Activated naive CD4-positive, alpha-beta T cell treated with anti-CD3 and anti-CD28 coated beads, Interleukin-2, amount 50 U/mL, for 72 hours (primary cell): ENCODE measurements around the gene CAP1. TPM values are rescaled to one million over a fixed set of nuclear protein-coding genes. Genes with fewer than 3 reads are reported as not detected.
A peak's percentile ranks its signal among the peaks of the same experiment; 100 is the strongest.
"Not testable (repeated sequence)": the region's sequence is repeated elsewhere in the genome, so short reads cannot be mapped to it uniquely, and the experiment has no call there.

Experiments used
- ATAC-seq, 2 donors: fragments of 150-1000 bp; cut with Tn5 transposase; 2 replicates each; pipeline ENCODE4 v1.10.0; 2021; ENCODE audit warnings: mild to moderate bottlenecking in 2 of 2, moderate library complexity in 2 of 2
- DNase-seq, 2 donors: peaks; one replicate each; pipeline ENCODE4 v3.0.0; 2021 to 2022; ENCODE audit warnings: low spot score in 2 of 2
- H3K27ac Mint-ChIP-seq, 2 donors: one replicate each; pipeline ENCODE4 v1.8.0; 2022; ENCODE audit warnings: mild to moderate bottlenecking in 2 of 2, mixed read lengths in 2 of 2
- H3K36me3 Mint-ChIP-seq, 2 donors: one replicate each; pipeline ENCODE4 v1.8.0; 2022; ENCODE audit warnings: mixed read lengths in 2 of 2
- H3K9me3 Mint-ChIP-seq, 2 donors: one replicate each; pipeline ENCODE4 v1.8.0; 2022; ENCODE audit warnings: mixed read lengths in 2 of 2
- total RNA-seq, 2 donors: library from RNA; stranded (reverse); gene quantifications; one replicate each; pipeline ENCODE4 v1.2.3, GENCODE V29; 2022

CAP1 gene
- total RNA-seq, 2 donors from 2014 or later, result 578 to 634 TPM

- no peak for DNase-seq
- Mint-ChIP-seq H3K36me3 (peaks cover 57 to 63% of the 10 kb centered on the region in 2 donors), H3K27ac (peak overlapping the region; percentile 83 to 89), H3K9me3 (no peaks in the 10 kb centered on the region)
- no peak for ATAC-seq
These were observed 27.3 kb downstream of the CAP1 start for GRCh38 chr1:40067851-40068250.

- Mint-ChIP-seq H3K27ac (peak overlapping the region; percentile 41 to 85), H3K9me3 (no peaks in the 10 kb centered on the region), H3K36me3 (peaks cover 21 to 30% of the 10 kb centered on the region in 2 donors)
- DNase-seq (no peak), ATAC-seq (no peak)
These were observed 31.6 kb downstream of the CAP1 start for GRCh38 chr1:40072142-40072541.

GRCh38 chr1:40073062-40073461, 32.5 kb downstream of the CAP1 start:
- ATAC-seq (no peak), DNase-seq (no peak)
- Mint-ChIP-seq H3K27ac (peak overlapping the region in 1 of 2 donors; percentile 41), H3K9me3 (no peaks in the 10 kb centered on the region), H3K36me3 (peaks cover 15 to 23% of the 10 kb centered on the region in 2 donors)

- no peak for DNase-seq
- peak overlapping the region in 1 of 2 donors; percentile 60 for H3K27ac Mint-ChIP-seq
- peaks cover 11 to 23% of the 10 kb centered on the region in 2 donors for H3K36me3 Mint-ChIP-seq
- H3K9me3 Mint-ChIP-seq, result no peaks in the 10 kb centered on the region
- no peak for ATAC-seq
These were observed 34.7 kb downstream of the CAP1 start for GRCh38 chr1:40075266-40075665.

- H3K27ac Mint-ChIP-seq, result peak overlapping the region in 1 of 2 donors; percentile 65
- no peaks in the 10 kb centered on the region for H3K9me3 Mint-ChIP-seq
- H3K36me3 Mint-ChIP-seq, result peaks cover 0 to 17% of the 10 kb centered on the region in 2 donors
These were observed 36.4 kb downstream of the CAP1 start for GRCh38 chr1:40076895-40077312.

GRCh38 chr1:40078512-40079333, 38.2 kb downstream of the CAP1 start:
- DNase-seq, result peak in 1 of 2 donors; percentile 66
- H3K36me3 Mint-ChIP-seq, result peaks cover 0 to 5% of the 10 kb centered on the region in 2 donors

More at GRCh38 chr1:40076895-40077312, 36.4 kb downstream of the CAP1 start:
- DNase-seq (no peak), ATAC-seq (no peak)

GRCh38 chr1:40079774-40080400, 39.4 kb downstream of the CAP1 start:
- Mint-ChIP-seq H3K36me3 (peaks cover 0 to 3% of the 10 kb centered on the region in 2 donors), H3K9me3 (no peaks in the 10 kb centered on the region), H3K27ac (peak overlapping the region; percentile 51 to 91)
- DNase-seq (no peak), ATAC-seq (peak in 1 of 2 donors; percentile 29)

More at GRCh38 chr1:40078512-40079333, 38.2 kb downstream of the CAP1 start:
- ATAC-seq, result peak; percentile 71 to 78
- H3K27ac Mint-ChIP-seq, result peak overlapping the region in 1 of 2 donors; percentile 31
- H3K9me3 Mint-ChIP-seq, result no peaks in the 10 kb centered on the region

- no peak for ATAC-seq
- Mint-ChIP-seq H3K27ac (no peak overlapping the region), H3K36me3 (peaks cover 0 to 6% of the 10 kb centered on the region in 2 donors), H3K9me3 (no peaks in the 10 kb centered on the region)
- DNase-seq, result no peak
These were observed 41.3 kb downstream of the CAP1 start for GRCh38 chr1:40081871-40082270.

- H3K36me3 Mint-ChIP-seq, result peaks cover 9 to 11% of the 10 kb centered on the region in 2 donors
- H3K9me3 Mint-ChIP-seq, ATAC-seq: not testable (repeated sequence)
- peak in 1 of 2 donors; percentile 62 for DNase-seq
- H3K27ac Mint-ChIP-seq, result peak overlapping the region in 1 of 2 donors; percentile 50
These were observed 44.2 kb downstream of the CAP1 start for GRCh38 chr1:40084750-40085149.

- H3K27ac Mint-ChIP-seq, result no peak overlapping the region
- ATAC-seq, result no peak
- DNase-seq, result no peak
- peaks cover 10 to 22% of the 10 kb centered on the region in 2 donors for H3K36me3 Mint-ChIP-seq
- H3K9me3 Mint-ChIP-seq, result no peaks in the 10 kb centered on the region
These were observed 50.3 kb downstream of the CAP1 start for GRCh38 chr1:40090652-40091355.

- H3K27ac Mint-ChIP-seq, result no peak overlapping the region
- peaks cover 10 to 28% of the 10 kb centered on the region in 2 donors for H3K36me3 Mint-ChIP-seq
- DNase-seq (no peak), ATAC-seq (no peak)
- H3K9me3 Mint-ChIP-seq, result no peaks in the 10 kb centered on the region
These were observed 51.7 kb downstream of the CAP1 start for GRCh38 chr1:40092241-40092640.

GRCh38 chr1:40092706-40093639, 52.4 kb downstream of the CAP1 start:
- peaks cover 10 to 27% of the 10 kb centered on the region in 2 donors for H3K36me3 Mint-ChIP-seq
- DNase-seq (no peak), ATAC-seq (no peak)
- H3K27ac Mint-ChIP-seq, result peak overlapping the region in 1 of 2 donors; percentile 84
- H3K9me3 Mint-ChIP-seq, result no peaks in the 10 kb centered on the region

- no peak for ATAC-seq
- Mint-ChIP-seq H3K9me3 (no peaks in the 10 kb centered on the region), H3K27ac (no peak overlapping the region), H3K36me3 (peaks cover 5 to 22% of the 10 kb centered on the region in 2 donors)
- no peak for DNase-seq
These were observed 54.1 kb downstream of the CAP1 start for GRCh38 chr1:40094466-40095110.

GRCh38 chr1:40095806-40096205, 55.3 kb downstream of the CAP1 start:
- peaks cover 5 to 21% of the 10 kb centered on the region in 2 donors for H3K36me3 Mint-ChIP-seq
- no peak for DNase-seq
- peak in 1 of 2 donors; percentile 24 for ATAC-seq
- no peaks in the 10 kb centered on the region for H3K9me3 Mint-ChIP-seq
- H3K27ac Mint-ChIP-seq, result peak overlapping the region in 1 of 2 donors; percentile 92

- no peak for DNase-seq
- ATAC-seq, result peak; percentile 49 to 60
- H3K27ac Mint-ChIP-seq, result peak overlapping the region; percentile 92 to 95
- H3K9me3 Mint-ChIP-seq, result no peaks in the 10 kb centered on the region
- H3K36me3 Mint-ChIP-seq, result peaks cover 5 to 18% of the 10 kb centered on the region in 2 donors
These were observed 56.1 kb downstream of the CAP1 start for GRCh38 chr1:40096646-40096976.
